Medulla oblongata (tissue), 1 donor: Measurements from ENCODE around the gene DGKG.

Experiments used
- DNase-seq: peaks from one replicate; pipeline ENCODE4 v3.0.0-alpha.2; 2015; ENCODE audit errors: extremely low spot score

The DGKG gene

GRCh38 chr3:186367631-186368030 lies 5.6 kb upstream of the DGKG start:
- DNase-seq = no peak

GRCh38 chr3:186366206-186366605 lies 4.2 kb upstream of the DGKG start:
- no peak for DNase-seq

- peak; percentile 69 for DNase-seq
Observed at GRCh38 chr3:186365202-186365974, 3.4 kb upstream of the DGKG start.

GRCh38 chr3:186362988-186363387 lies 954 bp upstream of the DGKG start:
- DNase-seq = no peak

- DNase-seq = no peak
Observed at GRCh38 chr3:186362537-186362842, 456 bp upstream of the DGKG start.

GRCh38 chr3:186361246-186361761 lies 730 bp downstream of the DGKG start:
- no peak for DNase-seq

- peak; percentile 40 for DNase-seq
Observed at GRCh38 chr3:186360779-186361178, 1.3 kb downstream of the DGKG start.

- no peak for DNase-seq
Observed at GRCh38 chr3:186359078-186359477, 3.0 kb downstream of the DGKG start.

GRCh38 chr3:186356152-186356551 lies 5.9 kb downstream of the DGKG start:
- DNase-seq = no peak

- no peak for DNase-seq
Observed at GRCh38 chr3:186354100-186354499, 7.9 kb downstream of the DGKG start.

GRCh38 chr3:186352369-186352768 lies 9.7 kb downstream of the DGKG start:
- no peak for DNase-seq

GRCh38 chr3:186342197-186342596 lies 19.8 kb downstream of the DGKG start:
- DNase-seq = peak; percentile 79

- no peak for DNase-seq
Observed at GRCh38 chr3:186340204-186340603, 21.8 kb downstream of the DGKG start.

GRCh38 chr3:186339180-186339918 lies 22.7 kb downstream of the DGKG start:
- no peak for DNase-seq

GRCh38 chr3:186333256-186333655 lies 28.8 kb downstream of the DGKG start:
- DNase-seq = no peak

GRCh38 chr3:186330772-186331460 lies 31.1 kb downstream of the DGKG start:
- no peak for DNase-seq

- no peak for DNase-seq
Observed at GRCh38 chr3:186329589-186329988, 32.4 kb downstream of the DGKG start.

- no peak for DNase-seq
Observed at GRCh38 chr3:186327912-186328487, 34.0 kb downstream of the DGKG start.

GRCh38 chr3:186322761-186323160 lies 39.3 kb downstream of the DGKG start:
- DNase-seq = no peak

- no peak for DNase-seq
Observed at GRCh38 chr3:186321746-186322145, 40.3 kb downstream of the DGKG start.

GRCh38 chr3:186320862-186321568 lies 41.0 kb downstream of the DGKG start:
- no peak for DNase-seq

- no peak for DNase-seq
Observed at GRCh38 chr3:186319945-186320344, 42.1 kb downstream of the DGKG start.
